BLaER1 treated with 17β-estradiol and CSF1 and Interleukin-3, amounts not matched to agents 10 nM and 100 nM (cell line): ENCODE results near the gene WASF2.

Source experiments
- H3K27ac ChIP-seq, 11 experiments: shearing (Covaris generic); formaldehyde crosslinking; 2 replicates each; pipeline ENCODE4 v1.8.1; 2022
- H3K27me3 ChIP-seq, 11 experiments: shearing (Covaris generic); formaldehyde crosslinking; 2 replicates each; pipeline ENCODE4 v1.8.1; 2022
- H3K36me3 ChIP-seq, 11 experiments: shearing (Covaris generic); formaldehyde crosslinking; 2 replicates each; pipeline ENCODE4 v1.8.1; 2022
- H3K4me1 ChIP-seq, 10 experiments: shearing (Covaris generic); formaldehyde crosslinking; 2 replicates each; pipeline ENCODE4 v1.8.1; 2022
- H3K4me2 ChIP-seq, 11 experiments: shearing (Covaris generic); formaldehyde crosslinking; 2 replicates each; pipeline ENCODE4 v1.8.1; 2022
- H3K4me3 ChIP-seq, 10 experiments: shearing (Covaris generic); formaldehyde crosslinking; 2 replicates each; pipeline ENCODE4 v1.8.1; 2022
- H3K9ac ChIP-seq, 11 experiments: shearing (Covaris generic); formaldehyde crosslinking; 2 replicates each; pipeline ENCODE4 v1.8.1; 2022
- H3K9me3 ChIP-seq, 11 experiments: shearing (Covaris generic); formaldehyde crosslinking; replicated peaks in 1 of 11; 2 replicates each; pipeline ENCODE4 v1.8.1; 2022
- H4K20me1 ChIP-seq, 11 experiments: shearing (Covaris generic); formaldehyde crosslinking; 2 replicates each; pipeline ENCODE4 v1.8.1; 2022
- Cebpa-rat ChIP-seq, 11 experiments: shearing (Covaris generic); IDR thresholded peaks; 2 replicates each; pipeline ENCODE4 v1.8.1; 2022

Gene WASF2

DNA sequence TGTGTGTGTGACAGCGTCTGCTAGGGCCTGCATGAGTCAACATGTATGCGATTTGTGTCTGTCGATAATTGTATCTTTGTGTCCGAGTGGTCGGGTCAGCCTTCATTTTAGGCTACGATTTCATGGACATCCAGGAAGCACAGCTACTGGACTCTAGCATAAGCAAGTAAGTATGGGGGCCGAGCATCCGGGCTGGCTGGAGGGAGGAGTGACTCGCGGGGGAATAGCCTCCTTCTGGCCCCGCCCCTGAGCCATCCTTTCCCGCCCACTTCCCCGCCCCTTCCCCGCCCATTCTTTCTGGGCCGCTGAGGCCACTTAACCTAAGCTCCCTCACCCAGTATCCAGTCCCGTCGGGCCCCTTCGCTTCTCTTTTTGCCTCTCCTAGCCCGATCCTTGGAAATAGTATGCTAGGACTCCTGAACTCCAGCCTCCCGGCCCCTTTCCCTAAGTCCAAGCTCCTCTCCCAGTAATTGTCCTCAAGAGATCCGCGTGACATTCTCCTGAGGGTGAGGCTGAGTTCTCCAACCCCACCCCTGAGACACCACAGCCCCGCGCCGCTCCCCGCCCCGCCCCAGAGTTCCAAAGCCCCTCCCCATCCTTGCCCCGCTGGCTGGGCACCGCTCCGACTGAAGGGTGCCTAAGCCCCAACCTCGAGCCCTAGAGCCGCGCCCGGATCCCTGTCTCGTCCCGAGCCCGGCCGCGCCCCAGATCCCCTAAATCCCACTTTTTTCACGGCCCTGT, 124.4 kb downstream of the WASF2 start:
- H3K9me3 ChIP-seq: no peaks in the 10 kb centered on the region
- peaks cover 55 to 79% (median 71%) of the 10 kb centered on the region in 10 experiments for H3K4me1 ChIP-seq
- H3K36me3 ChIP-seq: peaks cover 0 to 28% (median 0%) of the 10 kb centered on the region in 11 experiments; a peak in 5 of 22 replicates
- H3K9ac ChIP-seq: peak overlapping the region; percentile 76 to 87 (median 83)
- peaks cover 0 to 7% (median 3%) of the 10 kb centered on the region in 11 experiments; a peak in 7 of 22 replicates for H3K27me3 ChIP-seq
- no peak for TF ChIP-seq Cebpa-rat (IDR thresholded peaks at IDR 0.05)
- peak overlapping the region; percentile 88 to 100 (median 96) for H3K4me2 ChIP-seq
- H4K20me1 ChIP-seq: peaks cover 0 to 17% (median 0%) of the 10 kb centered on the region in 11 experiments; a peak in 2 of 22 replicates
- H3K27ac ChIP-seq: peak overlapping the region; percentile 67 to 88 (median 75)
- peak overlapping the region; percentile 65 to 84 (median 70) for H3K4me3 ChIP-seq

GRCh38 chr1:27364696-27365371, 125.1 kb downstream of the WASF2 start:
- H3K4me1 ChIP-seq: peaks cover 52 to 76% (median 69%) of the 10 kb centered on the region in 10 experiments
- H4K20me1 ChIP-seq: peaks cover 0 to 21% (median 0%) of the 10 kb centered on the region in 11 experiments; a peak in 3 of 22 replicates
- peaks cover 0 to 12% (median 4%) of the 10 kb centered on the region in 11 experiments; a peak in 12 of 22 replicates for H3K27me3 ChIP-seq
- H3K27ac ChIP-seq: peak overlapping the region in 9 of 11 experiments; percentile 36 to 81 (median 62); a peak in 18 of 22 replicates
- peak overlapping the region; percentile 88 to 100 (median 96) for H3K4me2 ChIP-seq
- peak overlapping the region in 9 of 10 experiments; percentile 65 to 84 (median 70); a peak in 11 of 20 replicates for H3K4me3 ChIP-seq
- no peaks in the 10 kb centered on the region for H3K9me3 ChIP-seq
- peak overlapping the region in 10 of 11 experiments; percentile 0 to 87 (median 80); a peak in 13 of 22 replicates for H3K9ac ChIP-seq
- H3K36me3 ChIP-seq: peaks cover 0 to 28% (median 0%) of the 10 kb centered on the region in 11 experiments; a peak in 5 of 22 replicates
- TF ChIP-seq Cebpa-rat (IDR thresholded peaks at IDR 0.05): peak in 3 of 11 experiments; percentile 51 to 77 (median 73); a peak in 4 of 22 replicates

- no peak for TF ChIP-seq Cebpa-rat (IDR thresholded peaks at IDR 0.05)
- peak overlapping the region; percentile 88 to 100 (median 96) for H3K4me2 ChIP-seq
- H3K9ac ChIP-seq: peak overlapping the region in 4 of 11 experiments; percentile 0 to 84 (median 54); a peak in 4 of 22 replicates
- peaks cover 0 to 29% (median 0%) of the 10 kb centered on the region in 11 experiments; a peak in 3 of 22 replicates for H4K20me1 ChIP-seq
- H3K9me3 ChIP-seq: no peaks in the 10 kb centered on the region
- H3K4me3 ChIP-seq: no peak overlapping the region
- peaks cover 0 to 20% (median 11%) of the 10 kb centered on the region in 11 experiments; a peak in 15 of 22 replicates for H3K27me3 ChIP-seq
- H3K4me1 ChIP-seq: peaks cover 49 to 76% (median 69%) of the 10 kb centered on the region in 10 experiments
- H3K36me3 ChIP-seq: peaks cover 0 to 30% (median 0%) of the 10 kb centered on the region in 11 experiments; a peak in 5 of 22 replicates
- H3K27ac ChIP-seq: peak overlapping the region in 6 of 11 experiments; percentile 39 to 81 (median 68); a peak in 9 of 22 replicates
These were observed 125.9 kb downstream of the WASF2 start for GRCh38 chr1:27363766-27364695.

DNA sequence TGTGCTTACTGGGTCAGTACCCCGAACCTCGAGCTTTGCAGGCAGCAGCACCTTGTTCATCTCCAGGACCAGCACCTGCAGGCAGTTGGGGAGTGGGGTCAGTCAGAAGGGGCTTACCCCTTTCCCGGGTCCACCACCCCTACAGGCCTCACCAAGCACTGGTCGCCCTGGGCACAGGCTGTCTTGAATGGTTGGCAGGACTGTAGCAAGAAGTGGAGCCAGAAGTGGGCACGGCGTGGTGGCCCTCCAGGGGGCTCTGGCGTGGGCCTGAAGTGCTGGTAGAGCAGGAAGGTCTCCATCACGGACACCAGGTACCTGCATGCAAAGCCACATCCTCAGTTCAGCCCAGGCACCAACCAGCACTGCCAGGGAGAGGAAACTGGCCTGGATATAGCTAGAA, 128.4 kb downstream of the WASF2 start:
- H3K27ac ChIP-seq: no peak overlapping the region
- TF ChIP-seq Cebpa-rat (IDR thresholded peaks at IDR 0.05): no peak
- peak overlapping the region in 3 of 11 experiments; percentile 83 to 89 (median 85); a peak in 5 of 22 replicates for H3K4me2 ChIP-seq
- H3K4me3 ChIP-seq: no peak overlapping the region
- H3K4me1 ChIP-seq: peaks cover 36 to 67% (median 58%) of the 10 kb centered on the region in 10 experiments
- peaks cover 0 to 43% (median 0%) of the 10 kb centered on the region in 11 experiments; a peak in 6 of 22 replicates for H3K36me3 ChIP-seq
- H3K27me3 ChIP-seq: peaks cover 0 to 22% (median 16%) of the 10 kb centered on the region in 11 experiments; a peak in 15 of 22 replicates
- peaks cover 0 to 43% (median 0%) of the 10 kb centered on the region in 11 experiments; a peak in 3 of 22 replicates for H4K20me1 ChIP-seq
- no peak overlapping the region for H3K9ac ChIP-seq
- H3K9me3 ChIP-seq: no peaks in the 10 kb centered on the region

DNA sequence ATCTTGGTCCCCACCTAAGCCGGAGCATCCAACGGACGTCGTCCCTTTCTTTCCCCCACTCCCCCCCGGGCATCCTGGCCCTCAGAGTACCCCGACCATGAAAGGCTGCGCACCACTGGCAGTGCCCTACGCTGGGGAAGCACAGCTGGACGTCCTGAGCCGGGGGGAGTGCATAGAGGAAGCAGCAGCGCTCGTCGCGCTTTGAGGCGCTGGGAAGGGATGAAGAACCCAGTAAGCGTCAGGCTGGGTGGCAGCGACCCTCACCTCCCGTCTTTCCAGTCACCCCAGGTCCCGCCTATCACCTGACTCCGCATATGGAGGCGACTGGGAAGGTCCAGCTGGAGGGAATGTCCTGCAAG, 128.9 kb downstream of the WASF2 start:
- Histone ChIP-seq H3K27me3 (peaks cover 0 to 22% (median 16%) of the 10 kb centered on the region in 11 experiments; a peak in 15 of 22 replicates), H3K9ac (peak overlapping the region in 6 of 11 experiments; percentile 55 to 73 (median 66); a peak in 8 of 22 replicates), H4K20me1 (peaks cover 0 to 48% (median 0%) of the 10 kb centered on the region in 11 experiments; a peak in 3 of 22 replicates), H3K4me2 (peak overlapping the region; percentile 82 to 95 (median 89)), H3K27ac (no peak overlapping the region), H3K4me3 (peak overlapping the region in 9 of 10 experiments; percentile 52 to 68 (median 58); a peak in 15 of 20 replicates), H3K4me1 (peaks cover 41 to 69% (median 61%) of the 10 kb centered on the region in 10 experiments), H3K36me3 (peaks cover 0 to 49% (median 0%) of the 10 kb centered on the region in 11 experiments; a peak in 7 of 22 replicates), H3K9me3 (no peaks in the 10 kb centered on the region)
- TF ChIP-seq Cebpa-rat (IDR thresholded peaks at IDR 0.05): no peak

- H3K36me3 ChIP-seq: peaks cover 0 to 55% (median 0%) of the 10 kb centered on the region in 11 experiments; a peak in 9 of 22 replicates
- H3K9ac ChIP-seq: peak overlapping the region in 10 of 11 experiments; percentile 23 to 73 (median 58); a peak in 17 of 22 replicates
- H3K27me3 ChIP-seq: peaks cover 0 to 22% (median 16%) of the 10 kb centered on the region in 11 experiments; a peak in 15 of 22 replicates
- H3K27ac ChIP-seq: peak overlapping the region in 1 of 11 experiments; percentile 35; a peak in 1 of 22 replicates
- peaks cover 43 to 74% (median 65%) of the 10 kb centered on the region in 10 experiments for H3K4me1 ChIP-seq
- H3K4me2 ChIP-seq: peak overlapping the region; percentile 82 to 95 (median 89)
- H3K9me3 ChIP-seq: no peaks in the 10 kb centered on the region
- H4K20me1 ChIP-seq: peaks cover 0 to 48% (median 0%) of the 10 kb centered on the region in 11 experiments; a peak in 3 of 22 replicates
- TF ChIP-seq Cebpa-rat (IDR thresholded peaks at IDR 0.05): no peak
- H3K4me3 ChIP-seq: peak overlapping the region; percentile 49 to 68 (median 58)
These were observed 129.6 kb downstream of the WASF2 start for GRCh38 chr1:27360159-27361043.

- Histone ChIP-seq H3K4me3 (peak overlapping the region in 8 of 10 experiments; percentile 49 to 68 (median 59); a peak in 9 of 20 replicates), H3K36me3 (peaks cover 0 to 60% (median 0%) of the 10 kb centered on the region in 11 experiments; a peak in 9 of 22 replicates), H3K4me2 (peak overlapping the region; percentile 82 to 95 (median 89))
These were observed 130.2 kb downstream of the WASF2 start for GRCh38 chr1:27359822-27360158.

More at GRCh38 chr1:27359822-27360158, 130.2 kb downstream of the WASF2 start:
- Histone ChIP-seq H3K9me3 (no peaks in the 10 kb centered on the region), H3K27ac (no peak overlapping the region), H3K4me1 (peaks cover 37 to 71% (median 59%) of the 10 kb centered on the region in 10 experiments), H3K27me3 (peaks cover 0 to 22% (median 16%) of the 10 kb centered on the region in 11 experiments; a peak in 15 of 22 replicates), H4K20me1 (peaks cover 0 to 47% (median 0%) of the 10 kb centered on the region in 11 experiments; a peak in 3 of 22 replicates), H3K9ac (peak overlapping the region in 2 of 11 experiments; percentile 24 to 55; a peak in 3 of 22 replicates)
- TF ChIP-seq Cebpa-rat (IDR thresholded peaks at IDR 0.05): no peak
